Measurements from ENCODE around the gene NAT14. TPM values are rescaled to one million over a fixed set of nuclear protein-coding genes. Genes with fewer than 3 reads are reported as not detected.
A peak's percentile ranks its signal among the peaks of the same experiment; 100 is the strongest.

The NAT14 gene
- total RNA-seq, 1 donor from 2014 or later = 81.1 TPM

- Mint-ChIP-seq H3K36me3 (ENCODE audit: low read depth) (no peaks in the 10 kb centered on the region), H3K4me1 (peaks cover 4% of the 10 kb centered on the region), H3K27ac (ENCODE audit: unreplicated experiment) (no peak overlapping the region), H3K4me3 (peak overlapping the region; percentile 54), H3K27me3 (ENCODE audit: low read depth) (peaks cover 8% of the 10 kb centered on the region), H3K9me3 (no peaks in the 10 kb centered on the region)
- TF ChIP-seq, protein P1, sequence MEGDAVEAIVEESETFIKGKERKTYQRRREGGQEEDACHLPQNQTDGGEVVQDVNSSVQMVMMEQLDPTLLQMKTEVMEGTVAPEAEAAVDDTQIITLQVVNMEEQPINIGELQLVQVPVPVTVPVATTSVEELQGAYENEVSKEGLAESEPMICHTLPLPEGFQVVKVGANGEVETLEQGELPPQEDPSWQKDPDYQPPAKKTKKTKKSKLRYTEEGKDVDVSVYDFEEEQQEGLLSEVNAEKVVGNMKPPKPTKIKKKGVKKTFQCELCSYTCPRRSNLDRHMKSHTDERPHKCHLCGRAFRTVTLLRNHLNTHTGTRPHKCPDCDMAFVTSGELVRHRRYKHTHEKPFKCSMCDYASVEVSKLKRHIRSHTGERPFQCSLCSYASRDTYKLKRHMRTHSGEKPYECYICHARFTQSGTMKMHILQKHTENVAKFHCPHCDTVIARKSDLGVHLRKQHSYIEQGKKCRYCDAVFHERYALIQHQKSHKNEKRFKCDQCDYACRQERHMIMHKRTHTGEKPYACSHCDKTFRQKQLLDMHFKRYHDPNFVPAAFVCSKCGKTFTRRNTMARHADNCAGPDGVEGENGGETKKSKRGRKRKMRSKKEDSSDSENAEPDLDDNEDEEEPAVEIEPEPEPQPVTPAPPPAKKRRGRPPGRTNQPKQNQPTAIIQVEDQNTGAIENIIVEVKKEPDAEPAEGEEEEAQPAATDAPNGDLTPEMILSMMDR (conservative IDR thresholded peaks at IDR 0.05) = peak; percentile 99
- peak; percentile 92 for DNase-seq (ENCODE audit: low read depth, low spot score)
These were observed 18.7 kb downstream of the NAT14 start for GRCh38 chr19:55503502-55504251.

GRCh38 chr19:55504252-55504603 lies 19.2 kb downstream of the NAT14 start:
- no peak for DNase-seq (ENCODE audit: low read depth, low spot score)
- Mint-ChIP-seq H3K36me3 (ENCODE audit: low read depth) (no peaks in the 10 kb centered on the region), H3K9me3 (no peaks in the 10 kb centered on the region), H3K4me1 (peaks cover 4% of the 10 kb centered on the region), H3K27ac (ENCODE audit: unreplicated experiment) (no peak overlapping the region), H3K4me3 (no peak overlapping the region), H3K27me3 (ENCODE audit: low read depth) (peaks cover 8% of the 10 kb centered on the region)
- TF ChIP-seq, protein P1 (conservative IDR thresholded peaks at IDR 0.05) = no peak

DNA sequence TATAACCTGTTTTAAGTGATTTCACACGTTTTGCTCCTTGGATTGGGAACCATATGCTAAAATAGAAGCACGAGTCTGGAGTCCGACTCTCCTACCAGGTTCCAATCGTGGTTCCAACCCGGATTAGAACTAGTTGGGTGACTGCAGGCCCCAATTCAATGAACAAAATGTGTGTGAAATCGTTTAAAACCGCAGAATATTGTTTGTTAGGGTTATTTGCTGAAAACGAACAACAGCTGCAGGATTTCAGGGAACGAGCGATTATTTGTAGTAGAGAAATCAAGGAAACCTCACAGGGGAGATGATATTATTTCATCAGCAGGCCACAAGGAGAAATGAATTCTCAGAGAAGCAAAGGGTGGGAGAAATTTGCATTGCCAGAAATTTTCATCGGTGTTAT lies 20.0 kb downstream of the NAT14 start:
- peaks cover 8% of the 10 kb centered on the region for H3K27me3 Mint-ChIP-seq (ENCODE audit: low read depth)
- H3K4me1 Mint-ChIP-seq = peaks cover 4% of the 10 kb centered on the region
- no peak for DNase-seq (ENCODE audit: low read depth, low spot score)
- H3K9me3 Mint-ChIP-seq = no peaks in the 10 kb centered on the region
- no peaks in the 10 kb centered on the region for H3K36me3 Mint-ChIP-seq (ENCODE audit: low read depth)
- H3K27ac Mint-ChIP-seq (ENCODE audit: unreplicated experiment) = no peak overlapping the region
- TF ChIP-seq, protein P1 (conservative IDR thresholded peaks at IDR 0.05) = no peak
- no peak overlapping the region for H3K4me3 Mint-ChIP-seq

DNA sequence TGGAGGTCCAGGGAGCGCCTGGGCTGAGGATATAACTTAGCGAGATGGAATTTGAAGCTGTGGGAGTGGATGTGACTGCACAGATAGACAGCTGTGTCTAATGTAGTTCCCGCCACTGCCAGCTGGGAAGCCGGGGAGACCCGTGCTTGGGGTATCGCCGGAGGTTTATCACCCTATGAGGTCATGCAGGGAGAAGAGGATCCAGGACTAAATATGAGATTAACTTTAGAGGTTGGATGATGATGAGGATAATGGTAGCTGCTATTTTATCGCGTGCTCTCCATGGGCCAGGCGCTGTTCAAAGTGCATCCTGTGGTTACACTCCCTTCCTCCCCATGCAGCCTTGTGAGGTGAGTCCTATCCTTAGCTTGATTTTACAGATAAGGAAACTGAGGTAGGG lies 23.1 kb downstream of the NAT14 start:
- TF ChIP-seq, protein P1 (conservative IDR thresholded peaks at IDR 0.05) = no peak
- peaks cover 10% of the 10 kb centered on the region for H3K27me3 Mint-ChIP-seq (ENCODE audit: low read depth)
- H3K4me1 Mint-ChIP-seq = peaks cover 4% of the 10 kb centered on the region

DNA sequence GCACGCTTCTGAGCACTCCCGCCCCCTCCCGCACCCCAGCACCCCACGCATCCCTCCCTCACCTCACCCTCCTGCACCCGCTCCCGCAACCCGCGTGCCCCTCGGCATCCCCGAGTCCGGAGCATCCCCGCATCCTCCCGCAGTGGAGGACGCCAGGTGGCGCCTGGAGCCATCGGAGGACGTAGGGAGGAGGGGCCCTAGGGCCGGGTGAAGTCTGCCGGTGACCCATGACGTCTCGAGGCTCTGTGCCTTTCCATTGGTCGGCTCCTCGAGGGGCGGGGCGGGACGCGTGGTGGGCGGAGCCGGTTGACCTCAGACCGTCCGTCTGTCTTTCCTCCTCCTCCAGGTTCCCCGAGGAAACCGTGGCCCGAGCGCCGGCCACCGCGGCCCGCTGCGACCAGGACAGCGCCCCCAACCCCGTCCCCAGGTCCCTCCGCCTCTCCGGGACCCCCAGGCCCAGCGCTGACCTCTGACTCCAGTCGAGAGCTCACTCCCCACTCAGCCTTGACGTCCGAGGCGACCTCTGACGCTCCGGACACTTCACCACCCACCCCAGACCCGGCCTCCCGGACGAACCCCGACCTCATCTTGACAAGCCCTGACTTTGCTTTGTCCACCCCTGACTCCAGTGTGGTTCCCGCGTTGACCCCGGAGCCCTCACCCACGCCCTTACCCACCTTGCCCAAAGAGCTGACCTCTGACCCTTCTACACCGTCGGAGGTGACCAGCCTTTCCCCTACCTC lies 32.1 kb downstream of the NAT14 start:
- Mint-ChIP-seq H3K27ac (ENCODE audit: unreplicated experiment) (peak overlapping the region; percentile 27), H3K36me3 (ENCODE audit: low read depth) (no peaks in the 10 kb centered on the region), H3K4me3 (peak overlapping the region; percentile 57), H3K4me1 (no peaks in the 10 kb centered on the region), H3K27me3 (ENCODE audit: low read depth) (peaks cover 7% of the 10 kb centered on the region), H3K9me3 (no peaks in the 10 kb centered on the region)
- TF ChIP-seq, protein P1 (conservative IDR thresholded peaks at IDR 0.05) = peak; percentile 80
- peak; percentile 95 for DNase-seq (ENCODE audit: low read depth, low spot score)

More for the DNA sequence above, 23.1 kb downstream of the NAT14 start:
- Mint-ChIP-seq H3K36me3 (ENCODE audit: low read depth) (no peaks in the 10 kb centered on the region), H3K4me3 (no peak overlapping the region), H3K27ac (ENCODE audit: unreplicated experiment) (no peak overlapping the region), H3K9me3 (no peaks in the 10 kb centered on the region)
- no peak for DNase-seq (ENCODE audit: low read depth, low spot score)

Measured in neural crest cell (in vitro differentiated cells).